Panc1 (cell line): ENCODE data around the gene DLG5.

Experiments
- CTCF ChIP-seq: fragments of 450-650 bp; IDR thresholded peaks from 2 replicates; pipeline ENCODE4 v1.5.1; 2017; ENCODE audit warnings: mild to moderate bottlenecking
- POLR2AphosphoS5 ChIP-seq: IDR thresholded peaks from 2 replicates; pipeline ENCODE4 v1.6.1; 2012; ENCODE audit warnings: mild to moderate bottlenecking, low read depth, low read length, moderate library complexity

DNA sequence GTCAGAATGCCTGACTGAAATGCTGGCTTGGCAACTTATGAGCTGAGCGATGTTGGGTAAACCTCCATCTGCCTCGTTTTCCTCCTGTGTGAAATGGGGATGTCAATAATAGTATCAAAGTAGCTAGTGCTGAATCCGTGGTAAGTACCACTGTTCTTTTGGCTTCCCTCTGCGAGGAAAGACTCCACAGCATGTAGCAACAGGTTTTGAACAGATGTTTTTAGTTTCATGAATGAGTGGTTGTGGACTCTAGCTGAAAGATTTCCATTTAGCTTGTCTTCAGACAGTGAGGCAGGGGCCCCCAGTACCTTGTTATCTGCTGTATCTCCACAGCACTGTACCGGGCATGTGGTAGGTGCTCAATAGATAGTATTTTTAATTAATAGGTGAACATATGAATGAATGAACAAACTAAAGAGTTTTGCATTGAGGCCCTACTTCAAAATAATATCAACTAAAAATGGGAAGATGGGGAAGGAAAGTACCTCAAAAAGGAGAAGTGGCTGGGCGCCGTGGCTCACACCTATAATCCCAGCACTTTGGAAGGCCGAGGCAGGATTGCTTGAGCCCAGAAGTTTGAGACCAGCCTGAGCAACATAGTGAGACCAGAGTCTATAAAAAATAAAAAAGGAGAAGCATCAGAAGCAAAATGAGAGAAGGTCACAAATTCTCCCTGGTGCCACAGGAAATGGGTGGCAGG lies 5.6 kb upstream of the DLG5 start:
- no peak for TF ChIP-seq CTCF
- no peak for TF ChIP-seq POLR2AphosphoS5
